K562 (cell line): ENCODE data around the gene MYCL. TPM values are rescaled to one million over a fixed set of nuclear protein-coding genes. Genes with fewer than 3 reads are reported as not detected.

Source experiments
- ATAC-seq: fragments of 200-7000 bp; cut with Tn5 transposase; 3 replicates; pipeline ENCODE4 v1.9.1; 2020; ENCODE audit warnings: moderate library complexity
- BruUV-seq: library from RNA; stranded (reverse); fragments of 400-500 nt; replicated peaks from 2 replicates; lab custom pipeline; 2021; lab: Mats Ljungman, UMichigan
- CTCF ChIA-PET: fragments of 300-600 bp; formaldehyde crosslinking; extraction: SDS; loops from one replicate; lab custom pipeline; 2021; ENCODE audit warnings: low intra/inter-chr PET ratio; lab: Yijun Ruan, JAX
- POLR2A ChIA-PET: fragments of 300-600, 350-650 bp; sonication (Branson Sonifier 250); formaldehyde crosslinking; extraction: SDS; loops from one replicate; lab custom pipeline; 2021; ENCODE audit warnings: antibody characterized with exemption, inconsistent platforms; lab: Yijun Ruan, JAX
- DNase-seq, 4 experiments: peaks; one replicate each; pipeline versions ENCODE4 v3.0.0 to v3.0.0-alpha.2; 2011 to 2018; ENCODE audit warnings: low spot score in 3 of 4, mixed read lengths in 3 of 4; ENCODE audit errors: extremely low read depth in 1 of 4
- FAIRE-seq: peaks from 2 replicates; lab custom pipeline; 2011; peaks lifted over from hg19 to GRCh38; lab: Jason Lieb, UNC
- H2AFZ ChIP-seq: 2 replicates; pipeline ENCODE4 v1.6.0; 2011; ENCODE audit warnings: low read depth, low read length, control low read depth, inconsistent platforms
- H3K27ac ChIP-seq: fragments of 200-600 bp; 3 replicates; pipeline ENCODE4 v1.8.0; 2011; ENCODE audit warnings: low read depth, mild to moderate bottlenecking, control low read depth, inconsistent platforms, low read length, moderate library complexity, mixed read lengths; ENCODE audit errors: extremely low read depth
- H3K27me3 ChIP-seq, 2 experiments: fragments of 300-600 bp in 1 of 2; 2 replicates in 1 of 2; 3 replicates in 1 of 2; pipeline versions ENCODE4 v1.6.0 to v1.8.0; 2011; ENCODE audit warnings: inconsistent platforms in 2 of 2, low read length in 2 of 2, mild to moderate bottlenecking in 1 of 2, mixed read lengths in 1 of 2, moderate library complexity in 1 of 2; ENCODE audit not compliant: control insufficient read depth in 2 of 2, insufficient read depth in 2 of 2
- H3K36me3 ChIP-seq: fragments of 300-600 bp; 3 replicates; pipeline ENCODE4 v1.8.0; 2011; ENCODE audit warnings: mild to moderate bottlenecking, low read length, inconsistent platforms; ENCODE audit not compliant: control insufficient read depth, insufficient read depth
- H3K4me1 ChIP-seq, 2 experiments: fragments of 200-600 bp in 1 of 2; replicated peaks in 1 of 2; 2 replicates in 1 of 2; 3 replicates in 1 of 2; pipeline versions ENCODE4 v1.5.1 to v1.8.0; 2011; ENCODE audit warnings: inconsistent platforms in 2 of 2, low read length in 2 of 2, mild to moderate bottlenecking in 1 of 2, mixed read lengths in 1 of 2, moderate library complexity in 1 of 2; ENCODE audit not compliant: control insufficient read depth in 2 of 2, insufficient read depth in 2 of 2
- H3K4me2 ChIP-seq: 2 replicates; pipeline ENCODE4 v1.6.1; 2011; ENCODE audit warnings: low read length, control low read depth, inconsistent platforms, mixed read lengths; ENCODE audit not compliant: insufficient read depth
- H3K4me3 ChIP-seq: fragments of 200-600 bp; sonication (generic), shearing (Covaris generic); 2 replicates; pipeline ENCODE4 v1.5.1; 2016; ENCODE audit warnings: control low read depth, inconsistent platforms
- H3K79me2 ChIP-seq: fragments of 200-600 bp; 3 replicates; pipeline ENCODE4 v1.8.0; 2011; ENCODE audit warnings: low read length, inconsistent platforms; ENCODE audit not compliant: control insufficient read depth, insufficient read depth
- H3K9ac ChIP-seq, 2 experiments: 2 replicates each; pipeline versions ENCODE4 v1.6.0 to v1.6.1; 2011; ENCODE audit warnings: low read depth in 2 of 2, low read length in 2 of 2, control low read depth in 1 of 2, inconsistent platforms in 1 of 2, mild to moderate bottlenecking in 1 of 2, mixed read lengths in 1 of 2; ENCODE audit not compliant: insufficient read depth in 1 of 2
- H3K9me1 ChIP-seq: one replicate; pipeline ENCODE4 v1.6.0; 2011; ENCODE audit warnings: inconsistent platforms, mild to moderate bottlenecking, low read length, moderate library complexity; ENCODE audit not compliant: control insufficient read depth, insufficient read depth
- H3K9me3 ChIP-seq: replicated peaks from 2 replicates; pipeline ENCODE4 v1.5.1; 2011; ENCODE audit warnings: low read depth, low read length, inconsistent platforms; ENCODE audit not compliant: control insufficient read depth, insufficient read depth
- H4K20me1 ChIP-seq: replicated peaks from 2 replicates; pipeline ENCODE4 v1.6.1; 2011; ENCODE audit warnings: low read length, inconsistent platforms, mixed read lengths; ENCODE audit not compliant: control insufficient read depth, insufficient read depth
- HSF4 ChIP-seq: fragments of 250-450 bp; sonication (Bioruptor Pico); IDR thresholded peaks from 2 replicates; pipeline ENCODE4 v2.1.2; 2022; ENCODE audit warnings: mild to moderate bottlenecking, moderate library complexity, borderline replicate concordance
- POLR2AphosphoS2 ChIP-seq: IDR thresholded peaks from 2 replicates; pipeline ENCODE4 v1.6.1; 2012; ENCODE audit warnings: low read length, improper control_type of control experiment
- RBM39 ChIP-seq: fragments of 200-400 bp; formaldehyde crosslinking; optimal IDR thresholded peaks from 2 replicates; pipeline ENCODE3; 2018; ENCODE audit warnings: low read depth, low read length
- SRSF7 ChIP-seq: fragments of 200-400 bp; formaldehyde crosslinking; optimal IDR thresholded peaks from 2 replicates; pipeline ENCODE3; 2017; ENCODE audit warnings: mild to moderate bottlenecking, low read depth, low read length
- ZNF212 ChIP-seq: fragments of 450-650 bp; formaldehyde crosslinking; IDR thresholded peaks from 2 replicates; pipeline ENCODE4 v1.4.0; 2020; ENCODE audit warnings: mild to moderate bottlenecking
- ZNF282 ChIP-seq: sonication (generic); formaldehyde crosslinking; IDR thresholded peaks from 2 replicates; pipeline ENCODE4 v1.8.1; 2023; ENCODE audit warnings: missing genetic modification reagents
- ZNF76 ChIP-seq: fragments of 250-450 bp; sonication (Bioruptor Pico); IDR thresholded peaks from 2 replicates; pipeline ENCODE4 v1.4.0; 2020; ENCODE audit warnings: mild to moderate bottlenecking, moderate library complexity, borderline replicate concordance
- WGBS: fragments of 100-300 bp; shearing (Covaris generic); methylation state at CpG from one replicate; pipeline ENCODE4 v1.1.6; 2016; ENCODE audit warnings: low coverage, mixed read lengths; ENCODE audit not compliant: insufficient coverage; ENCODE audit errors: missing lambda C conversion rate; 5-methylcytosine and 5-hydroxymethylcytosine counted together
- in situ Hi-C: fragments of 300-500 bp; cut with MboI; formaldehyde crosslinking; loops from 4 replicates; pipeline ENCODE4 v1.15.0; 2018; ENCODE audit warnings: inconsistent platforms, mixed read lengths
- intact Hi-C: fragments of 100-400 bp; cut with micrococcal nuclease; formaldehyde crosslinking; loops from 2 replicates; pipeline ENCODE4 v1.14.2; 2022
- polyA plus RNA-seq, 8 experiments: library from polyadenylated mRNA; depleted of rRNA in 4 of 8; stranded (reverse) in 5 of 8; unstranded in 3 of 8; fragments of >200 nt; fragmentation: Nextera tagmentation in 2 of 8; fragmentation: Illumina TruSeq in 1 of 8; extraction: Ambion mirVana in 2 of 8; extraction: Trizol in 1 of 8; gene quantifications; 2 replicates each; pipeline versions ENCODE4 v1.2.1 to v1.2.3, GENCODE V29; 2011 to 2014; ENCODE audit warnings: inconsistent platforms in 1 of 8, missing spikeins in 1 of 8
- total RNA-seq, 7 experiments: library from RNA; depleted of rRNA in 6 of 7; stranded (reverse); fragments of >200 nt in 6 of 7; fragmentation: Illumina TruSeq in 2 of 7; extraction: Trizol in 2 of 7; gene quantifications; 2 replicates each; pipeline versions ENCODE4 v1.2.1 to v1.2.3, GENCODE V29; 2011 to 2021; ENCODE audit warnings: low replicate concordance in 1 of 7
- TF ChIP-seq, protein P1 (sequence below): fragments of 450-650 bp; formaldehyde crosslinking; IDR thresholded peaks from 2 replicates; pipeline ENCODE4 v1.4.0; 2020; ENCODE audit warnings: mild to moderate bottlenecking, moderate library complexity

MYCL gene
- total and polyA plus RNA-seq, 9 of the 15 experiments (the other 6 are each of a cell fraction or from before 2014, with no cell fraction given), result 3.5 to 22.0 (median 12.8) TPM

DNA sequence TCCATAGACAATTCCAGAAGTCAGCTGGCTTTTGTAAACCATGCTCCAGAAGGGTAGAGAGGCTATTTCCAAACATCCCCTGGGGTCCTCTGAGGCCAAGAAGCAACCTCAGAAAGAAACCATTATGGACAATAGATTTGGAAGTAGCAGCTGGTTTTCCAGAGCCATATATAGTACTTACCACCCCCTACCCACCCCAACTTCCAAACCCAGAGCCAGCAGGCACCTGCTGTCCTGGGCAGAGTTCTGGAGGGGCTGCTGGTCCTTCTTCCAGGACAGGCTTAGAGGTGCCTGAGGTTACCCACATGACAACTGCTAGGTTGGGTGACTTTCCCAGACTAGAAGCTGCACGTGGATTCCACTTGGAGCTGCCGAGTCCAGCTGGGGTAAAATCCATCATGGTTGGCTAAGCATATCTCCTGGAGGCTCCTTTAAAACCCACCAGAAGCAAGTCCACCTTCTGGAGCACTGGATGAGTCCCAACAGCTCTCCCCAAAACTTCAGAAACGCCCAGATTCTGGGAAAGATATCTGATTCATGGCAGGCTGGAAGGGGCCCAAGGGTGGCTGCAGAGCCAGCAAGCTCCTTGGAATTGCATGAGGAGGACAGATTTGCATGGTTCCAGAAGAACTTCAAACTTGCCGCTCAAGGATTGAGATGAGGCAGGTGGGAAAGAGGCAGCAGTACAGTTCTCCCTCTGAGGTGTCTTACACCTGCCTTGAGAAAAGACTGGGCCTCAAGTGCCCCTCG lies 5.8 kb downstream of the MYCL start:
- intact Hi-C loops, result loop anchor here (5.0 kb wide), 1 partner anchor 64 kb away; no protein-coding TSS in a partner anchor

More for the DNA sequence above, 5.8 kb downstream of the MYCL start:
- H3K36me3 ChIP-seq, result no peaks in the 10 kb centered on the region; the same call in 2 of the 3 replicates
- peak overlapping the region in 1 of 2 experiments; percentile 7; a peak in 1 of 4 replicates for H3K9ac ChIP-seq
- no peak for FAIRE-seq
- H3K4me3 ChIP-seq, result no peak overlapping the region
- peaks cover 17% of the 10 kb centered on the region for H3K79me2 ChIP-seq
- H3K9me1 ChIP-seq, result peaks cover 4% of the 10 kb centered on the region
- ChIA-PET CTCF (no interaction called here), POLR2A (interaction anchor here (0.7 to 8.9 kb wide), 8 partner anchors 8 to 158 kb away, joined by 3 to 92 read pairs (median 4); partner anchors contain the start of gene TRIT1)
- DNase-seq, result no peak
- in situ Hi-C loops, result no loop called here
- H4K20me1 ChIP-seq, result no peaks in the 10 kb centered on the region
- H3K4me1 ChIP-seq, result peaks cover 37 to 76% of the 10 kb centered on the region in 2 experiments
- H3K4me2 ChIP-seq, result no peak overlapping the region
- no peak overlapping the region for H2AFZ ChIP-seq
- no peaks in the 10 kb centered on the region for H3K27me3 ChIP-seq
- 47% methylated on average over 5 of the region's 5 CpGs for WGBS
- no TSS peak for BruUV-seq
- no peak overlapping the region for H3K27ac ChIP-seq
- H3K9me3 ChIP-seq, result no peaks in the 10 kb centered on the region
- TF ChIP-seq SRSF7 (no peak), ZNF212 (CRISPR knock-in tag) (no peak), POLR2AphosphoS2 (peak; percentile 41; the same call in 1 of the 2 replicates), ZNF282 (CRISPR knock-in tag) (no peak), RBM39 (no peak), ZNF76 (CRISPR knock-in tag) (no peak), HSF4 (no peak)
- TF ChIP-seq, protein P1, sequence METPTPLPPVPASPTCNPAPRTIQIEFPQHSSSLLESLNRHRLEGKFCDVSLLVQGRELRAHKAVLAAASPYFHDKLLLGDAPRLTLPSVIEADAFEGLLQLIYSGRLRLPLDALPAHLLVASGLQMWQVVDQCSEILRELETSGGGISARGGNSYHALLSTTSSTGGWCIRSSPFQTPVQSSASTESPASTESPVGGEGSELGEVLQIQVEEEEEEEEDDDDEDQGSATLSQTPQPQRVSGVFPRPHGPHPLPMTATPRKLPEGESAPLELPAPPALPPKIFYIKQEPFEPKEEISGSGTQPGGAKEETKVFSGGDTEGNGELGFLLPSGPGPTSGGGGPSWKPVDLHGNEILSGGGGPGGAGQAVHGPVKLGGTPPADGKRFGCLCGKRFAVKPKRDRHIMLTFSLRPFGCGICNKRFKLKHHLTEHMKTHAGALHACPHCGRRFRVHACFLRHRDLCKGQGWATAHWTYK (CRISPR knock-in tag), result no peak
- no peak for ATAC-seq
